Stimulated activated CD8-positive, alpha-beta memory T cell treated with anti-CD3 and anti-CD28 coated beads, Interleukin-4, amount 100 ng/mL, for 48 hours (primary cell): ENCODE measurements around the gene WDFY4.

Experiments
- DNase-seq: peaks from one replicate; pipeline ENCODE4 v3.0.0-alpha.2; 2020

The WDFY4 gene

GRCh38 chr10:49000437-49001398, 316.0 kb downstream of the WDFY4 start:
- DNase-seq, result no peak

GRCh38 chr10:49001402-49001801, 316.7 kb downstream of the WDFY4 start:
- no peak for DNase-seq

- no peak for DNase-seq
Measured at GRCh38 chr10:49001870-49002672, 317.4 kb downstream of the WDFY4 start.

- DNase-seq, result no peak
Measured at GRCh38 chr10:49005270-49005669, 320.6 kb downstream of the WDFY4 start.

- no peak for DNase-seq
Measured at GRCh38 chr10:49007129-49007528, 322.5 kb downstream of the WDFY4 start.

GRCh38 chr10:49008091-49008490, 323.4 kb downstream of the WDFY4 start:
- no peak for DNase-seq

- DNase-seq, result no peak
Measured at GRCh38 chr10:49008505-49009198, 324.0 kb downstream of the WDFY4 start.

- no peak for DNase-seq
Measured at GRCh38 chr10:49009199-49009979, 324.7 kb downstream of the WDFY4 start.

GRCh38 chr10:49010295-49010694, 325.6 kb downstream of the WDFY4 start:
- DNase-seq, result no peak

GRCh38 chr10:49010865-49011264, 326.2 kb downstream of the WDFY4 start:
- no peak for DNase-seq

- DNase-seq, result no peak
Measured at GRCh38 chr10:49011756-49012155, 327.1 kb downstream of the WDFY4 start.

GRCh38 chr10:49012603-49013002, 327.9 kb downstream of the WDFY4 start:
- no peak for DNase-seq

GRCh38 chr10:49015700-49016099, 331.0 kb downstream of the WDFY4 start:
- DNase-seq, result no peak

- no peak for DNase-seq
Measured at GRCh38 chr10:49021685-49022084, 337.0 kb downstream of the WDFY4 start.

GRCh38 chr10:49023071-49023470, 338.4 kb downstream of the WDFY4 start:
- no peak for DNase-seq

- DNase-seq, result no peak
Measured at GRCh38 chr10:49023752-49024151, 339.1 kb downstream of the WDFY4 start.

- DNase-seq, result no peak
Measured at GRCh38 chr10:49024484-49024883, 339.8 kb downstream of the WDFY4 start.

- no peak for DNase-seq
Measured at GRCh38 chr10:49025347-49025983, 340.8 kb downstream of the WDFY4 start.

GRCh38 chr10:49028639-49029038, 344.0 kb downstream of the WDFY4 start:
- no peak for DNase-seq

- no peak for DNase-seq
Measured at GRCh38 chr10:49029666-49030065, 345.0 kb downstream of the WDFY4 start.
